OCI-M2 (cell line): ENCODE results near the gene CCDC78.
"Not testable (repeated sequence)": the region's sequence is repeated elsewhere in the genome, so short reads cannot be mapped to it uniquely, and the experiment has no call there.

Source experiments
- DNase-seq: peaks from one replicate; lab custom pipeline; 2025; ENCODE audit not compliant: unreplicated experiment; lab: John Stamatoyannopoulos, UW

Gene CCDC78

GRCh38 chr16:725041-725376, 1.2 kb downstream of the CCDC78 start:
- DNase-seq = no peak

GRCh38 chr16:724188-725040, 1.8 kb downstream of the CCDC78 start:
- no peak for DNase-seq

- DNase-seq = no peak
Measured at GRCh38 chr16:723695-724094, 2.5 kb downstream of the CCDC78 start.

GRCh38 chr16:722835-723633, 3.2 kb downstream of the CCDC78 start:
- DNase-seq = no peak

- no peak for DNase-seq
Measured at GRCh38 chr16:721765-722540, 4.3 kb downstream of the CCDC78 start.

- peak; percentile 63 for DNase-seq
Measured at GRCh38 chr16:720990-721764, 5.1 kb downstream of the CCDC78 start, which contains the start of gene ANTKMT. ANTKMT (plus strand) TSS chr16:721146; CDS start chr16:721275, 129 bp downstream.

- DNase-seq = no peak
Measured at GRCh38 chr16:720447-720989, 5.7 kb downstream of the CCDC78 start.

GRCh38 chr16:719815-720446, 6.3 kb downstream of the CCDC78 start:
- no peak for DNase-seq

- DNase-seq = no peak
Measured at GRCh38 chr16:718922-719321, 7.3 kb downstream of the CCDC78 start.

- DNase-seq = no peak
Measured at GRCh38 chr16:718389-718788, 7.9 kb downstream of the CCDC78 start.

GRCh38 chr16:717450-718245, 8.6 kb downstream of the CCDC78 start:
- DNase-seq = no peak

GRCh38 chr16:716768-717325, 9.4 kb downstream of the CCDC78 start:
- DNase-seq = no peak

GRCh38 chr16:716200-716568, 10.1 kb downstream of the CCDC78 start:
- no peak for DNase-seq

GRCh38 chr16:715477-716199, 10.6 kb downstream of the CCDC78 start:
- no peak for DNase-seq

- DNase-seq = no peak
Measured at GRCh38 chr16:714558-715476, 11.4 kb downstream of the CCDC78 start, which contains the start of gene METRN. METRN (plus strand) TSS chr16:715118; CDS start chr16:715290, 172 bp downstream.

GRCh38 chr16:714079-714478, 12.2 kb downstream of the CCDC78 start:
- DNase-seq = no peak

GRCh38 chr16:712740-713250, 13.4 kb downstream of the CCDC78 start:
- DNase-seq = not testable (repeated sequence)
